Uterus (tissue), 2 donors: ENCODE data around the gene NEK6.

ENCODE experiments used
- POLR2A ChIP-seq, 2 donors: fragments of 450-650 bp; IDR thresholded peaks; one replicate each; pipeline ENCODE4 v1.6.1; 2016; ENCODE audit warnings: antibody characterized with exemption in 2 of 2, mild to moderate bottlenecking in 1 of 2, moderate library complexity in 1 of 2
- TF ChIP-seq, protein P1 (sequence below), 4 experiments: fragments of 200-600 bp in 2 of 4; fragments of 450-650 bp in 2 of 4; sonication (generic) in 2 of 4; IDR thresholded peaks; one replicate each; pipeline ENCODE4 v1.5.1; 2016 to 2019; ENCODE audit warnings: antibody characterized with exemption in 4 of 4, mild to moderate bottlenecking in 2 of 4, moderate library complexity in 1 of 4

DNA sequence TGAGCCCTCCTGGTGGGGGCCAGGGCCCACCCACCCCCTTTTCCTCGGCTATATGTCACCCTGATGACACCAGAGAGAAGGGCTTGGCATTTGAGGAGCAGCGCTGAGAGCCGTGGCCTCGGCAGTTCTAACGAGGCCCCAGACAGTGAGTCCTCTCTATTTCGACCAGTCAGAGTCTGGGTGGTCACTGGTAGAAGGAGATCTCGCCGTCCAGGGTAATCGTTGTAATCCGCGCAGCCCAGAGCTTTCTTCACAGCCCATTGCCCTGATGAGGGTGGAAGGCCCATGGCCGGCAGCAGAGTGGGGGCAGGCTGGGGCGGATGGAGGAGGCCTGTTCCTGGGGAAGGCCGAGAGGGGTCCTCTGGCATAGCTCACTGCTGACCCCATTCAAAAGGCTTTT, 87.3 kb downstream of the NEK6 start:
- TF ChIP-seq, protein P1, sequence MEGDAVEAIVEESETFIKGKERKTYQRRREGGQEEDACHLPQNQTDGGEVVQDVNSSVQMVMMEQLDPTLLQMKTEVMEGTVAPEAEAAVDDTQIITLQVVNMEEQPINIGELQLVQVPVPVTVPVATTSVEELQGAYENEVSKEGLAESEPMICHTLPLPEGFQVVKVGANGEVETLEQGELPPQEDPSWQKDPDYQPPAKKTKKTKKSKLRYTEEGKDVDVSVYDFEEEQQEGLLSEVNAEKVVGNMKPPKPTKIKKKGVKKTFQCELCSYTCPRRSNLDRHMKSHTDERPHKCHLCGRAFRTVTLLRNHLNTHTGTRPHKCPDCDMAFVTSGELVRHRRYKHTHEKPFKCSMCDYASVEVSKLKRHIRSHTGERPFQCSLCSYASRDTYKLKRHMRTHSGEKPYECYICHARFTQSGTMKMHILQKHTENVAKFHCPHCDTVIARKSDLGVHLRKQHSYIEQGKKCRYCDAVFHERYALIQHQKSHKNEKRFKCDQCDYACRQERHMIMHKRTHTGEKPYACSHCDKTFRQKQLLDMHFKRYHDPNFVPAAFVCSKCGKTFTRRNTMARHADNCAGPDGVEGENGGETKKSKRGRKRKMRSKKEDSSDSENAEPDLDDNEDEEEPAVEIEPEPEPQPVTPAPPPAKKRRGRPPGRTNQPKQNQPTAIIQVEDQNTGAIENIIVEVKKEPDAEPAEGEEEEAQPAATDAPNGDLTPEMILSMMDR (IDR thresholded peaks at IDR 0.05), result no peak
- no peak for TF ChIP-seq POLR2A (IDR thresholded peaks at IDR 0.05)
